Activated CD8-positive, alpha-beta memory T cell treated with anti-CD3 and anti-CD28 coated beads for 36 hours (primary cell): Measurements from ENCODE around the gene PLBD2. TPM values are rescaled to one million over a fixed set of nuclear protein-coding genes. Genes with fewer than 3 reads are reported as not detected.

ENCODE experiments used
- CTCF ChIA-PET: fragments of 350-600 bp; sonication (Branson Sonifier 250); formaldehyde crosslinking; loops from one replicate; lab custom pipeline; 2021; ENCODE audit warnings: antibody characterized with exemption; lab: Charles Lee
- POLR2A ChIA-PET: fragments of 350-600 bp; sonication (Branson Sonifier 250); formaldehyde crosslinking; loops from one replicate; lab custom pipeline; 2021; ENCODE audit warnings: antibody characterized with exemption; lab: Charles Lee
- total RNA-seq, 2 experiments: library from RNA; stranded (reverse); gene quantifications; one replicate each; pipeline ENCODE4 v1.2.3, GENCODE V29; 2021

The PLBD2 gene
- total RNA-seq, 2 experiments from 2014 or later, result 21.2 to 21.7 TPM

DNA sequence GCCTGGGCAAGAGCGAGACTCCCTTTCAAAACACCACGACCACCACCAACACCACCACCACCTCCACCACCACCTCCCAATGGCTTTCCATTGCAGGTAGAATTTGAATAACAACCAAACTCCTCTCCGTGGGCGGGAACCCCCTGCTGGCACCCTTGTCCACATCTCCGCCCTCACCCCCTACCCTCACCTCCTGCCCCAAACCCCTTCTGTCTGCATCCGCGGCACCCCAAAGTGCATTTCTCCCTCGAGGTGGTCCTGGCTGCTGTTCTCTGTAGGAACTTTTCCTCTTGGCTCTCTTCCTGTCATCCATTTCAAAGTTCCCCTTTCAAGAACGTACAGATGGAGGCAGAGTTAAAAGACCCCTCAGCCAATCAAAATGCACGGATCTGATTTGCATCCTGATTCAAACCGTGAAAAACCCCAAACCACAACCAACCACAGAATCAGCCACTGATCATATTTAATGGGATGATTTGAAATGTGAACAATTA, 67.6 kb downstream of the PLBD2 start:
- ChIA-PET POLR2A (no interaction called here), CTCF (interaction anchor here (0.7 to 1.5 kb wide), 7 partner anchors 10 to 240 kb away, joined by 3 to 5 read pairs (median 3); no protein-coding TSS in a partner anchor)

DNA sequence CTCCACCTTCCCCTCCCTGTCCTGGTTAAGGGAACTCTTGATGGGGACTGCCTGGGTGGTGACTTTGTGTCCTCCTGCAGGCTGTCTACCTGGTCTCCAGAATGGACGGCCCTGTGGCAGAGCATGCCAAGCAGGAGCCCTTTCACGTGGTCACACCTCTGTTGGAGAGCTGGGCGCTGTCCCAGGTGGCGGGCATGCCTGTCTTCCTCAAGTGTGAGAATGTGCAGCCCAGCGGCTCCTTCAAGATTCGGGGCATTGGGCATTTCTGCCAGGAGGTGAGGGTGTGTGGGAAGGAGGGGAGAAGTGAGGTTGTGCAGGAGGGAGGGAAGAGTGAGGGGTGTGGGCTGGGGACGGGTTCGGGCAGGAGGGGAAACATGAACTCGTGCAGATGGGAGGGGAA, 69.5 kb downstream of the PLBD2 start:
- CTCF ChIA-PET, result no interaction called here

DNA sequence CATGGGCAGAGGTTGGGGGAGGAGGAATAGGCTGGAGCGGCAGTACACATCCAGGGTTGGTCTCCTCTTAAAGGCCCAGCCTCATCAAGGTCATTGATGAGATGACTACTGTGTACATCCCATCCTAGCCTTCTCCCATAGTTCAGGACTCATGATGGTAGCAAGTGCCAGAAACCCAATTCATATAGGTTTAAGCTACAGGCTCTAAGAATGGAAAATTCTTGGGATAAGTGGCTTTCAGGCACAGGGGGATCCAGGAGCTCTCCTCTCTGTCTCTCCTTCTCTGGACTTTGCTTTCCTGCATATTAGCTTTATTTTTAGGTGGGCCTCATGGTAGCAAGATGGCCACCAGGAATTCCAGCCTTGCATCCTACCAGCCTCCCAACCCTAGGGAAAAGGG, 70.1 kb downstream of the PLBD2 start:
- POLR2A ChIA-PET, result no interaction called here
- CTCF ChIA-PET, result no interaction called here

More for the DNA sequence above, 69.5 kb downstream of the PLBD2 start:
- POLR2A ChIA-PET, result no interaction called here

DNA sequence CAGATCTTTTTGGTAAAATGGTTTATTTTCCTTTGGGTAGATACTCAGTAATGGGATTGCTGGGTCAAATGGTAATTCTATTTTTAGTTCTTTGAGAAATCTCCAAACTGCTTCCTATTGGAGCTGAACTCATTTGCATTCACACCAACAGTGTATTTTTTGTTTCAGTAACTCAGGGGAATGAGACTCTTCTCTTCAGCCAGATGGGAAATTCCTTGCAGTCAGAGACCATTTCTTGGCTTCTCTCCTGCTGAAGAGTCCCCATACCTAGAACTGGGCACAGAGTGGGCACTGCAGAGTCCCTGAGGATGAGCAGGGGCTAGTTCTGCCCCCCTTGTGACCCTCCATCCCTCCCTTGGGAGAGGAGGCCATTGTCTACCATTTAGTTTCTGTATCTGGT, 74.6 kb downstream of the PLBD2 start:
- ChIA-PET CTCF (no interaction called here), POLR2A (no interaction called here)

DNA sequence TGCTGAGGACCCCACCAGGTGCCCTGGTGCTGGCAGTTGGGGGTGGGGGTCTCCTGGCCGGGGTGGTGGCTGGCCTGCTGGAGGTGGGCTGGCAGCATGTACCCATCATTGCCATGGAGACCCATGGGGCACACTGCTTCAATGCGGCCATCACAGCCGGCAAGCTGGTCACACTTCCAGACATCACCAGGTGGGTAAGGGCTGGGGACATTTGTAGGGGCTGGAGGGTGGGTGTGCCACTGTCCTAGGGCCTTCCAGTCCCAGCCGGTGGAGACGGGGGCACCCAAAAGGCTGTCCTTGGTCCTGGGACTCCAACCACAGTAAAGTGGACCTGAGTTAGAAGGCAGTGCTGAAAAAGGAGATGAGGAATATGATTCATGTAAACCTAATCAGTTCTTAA, 77.0 kb downstream of the PLBD2 start:
- CTCF ChIA-PET, result no interaction called here
- POLR2A ChIA-PET, result no interaction called here

DNA sequence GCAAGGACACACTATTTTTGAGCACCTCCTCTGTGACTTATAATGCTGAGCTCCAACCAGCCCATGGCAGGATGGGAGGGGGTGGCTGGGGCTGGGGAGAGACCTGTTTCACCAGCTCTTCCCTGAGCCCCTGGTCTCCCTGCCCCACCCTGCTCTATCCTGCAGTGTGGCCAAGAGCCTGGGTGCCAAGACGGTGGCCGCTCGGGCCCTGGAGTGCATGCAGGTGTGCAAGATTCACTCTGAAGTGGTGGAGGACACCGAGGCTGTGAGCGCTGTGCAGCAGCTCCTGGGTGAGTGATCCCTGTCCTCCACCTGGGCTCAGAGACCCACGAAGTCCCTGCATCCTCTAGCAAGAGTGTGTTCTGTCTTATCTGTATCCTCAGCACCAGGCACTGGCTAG, 78.2 kb downstream of the PLBD2 start:
- CTCF ChIA-PET, result no interaction called here
- POLR2A ChIA-PET, result no interaction called here

DNA sequence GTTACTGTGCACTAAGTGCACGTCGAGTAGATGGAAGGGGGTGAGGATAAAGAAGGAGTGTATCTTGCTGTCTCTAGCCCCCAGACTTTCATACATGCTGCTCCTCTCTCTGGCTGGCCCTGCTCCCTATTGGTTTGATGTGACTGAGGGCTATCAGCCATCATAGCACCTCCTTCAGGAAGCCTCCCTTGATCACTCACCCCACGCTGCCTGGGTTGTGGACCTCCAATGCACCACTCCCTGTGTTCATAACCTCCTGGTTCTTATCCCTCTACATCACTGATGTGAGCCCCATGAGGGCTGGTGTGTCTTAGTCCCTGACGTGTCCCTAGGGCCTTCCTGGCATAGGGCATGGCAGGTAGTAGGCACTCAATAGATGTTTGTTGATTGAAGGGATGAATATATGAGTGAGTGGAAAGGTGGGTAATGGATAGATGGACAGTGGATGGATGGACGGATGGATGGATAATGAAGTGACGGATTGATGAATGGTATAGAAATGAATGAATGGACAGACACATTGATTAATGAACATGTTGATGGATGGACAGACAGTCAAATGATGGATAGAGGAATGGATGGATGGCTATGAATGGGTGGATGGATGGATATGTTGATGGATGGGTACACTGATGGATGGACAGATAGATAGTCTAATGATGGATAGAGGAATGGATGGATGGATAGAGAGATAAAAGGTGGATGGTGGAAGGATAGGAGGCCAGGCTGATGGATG, 78.8 kb downstream of the PLBD2 start:
- POLR2A ChIA-PET, result no interaction called here
- CTCF ChIA-PET, result no interaction called here

DNA sequence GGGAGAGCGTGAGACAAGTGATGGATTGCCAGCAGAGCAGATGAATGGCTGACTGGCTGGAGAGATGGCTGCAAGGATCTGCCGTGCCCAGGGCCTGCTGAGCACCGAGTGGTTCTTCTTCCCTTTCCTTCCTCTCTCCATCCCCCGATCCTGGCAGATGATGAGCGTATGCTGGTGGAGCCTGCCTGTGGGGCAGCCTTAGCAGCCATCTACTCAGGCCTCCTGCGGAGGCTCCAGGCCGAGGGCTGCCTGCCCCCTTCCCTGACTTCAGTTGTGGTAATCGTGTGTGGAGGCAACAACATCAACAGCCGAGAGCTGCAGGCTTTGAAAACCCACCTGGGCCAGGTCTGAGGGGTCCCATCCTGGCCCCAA, 79.3 kb downstream of the PLBD2 start:
- CTCF ChIA-PET, result no interaction called here
- POLR2A ChIA-PET, result no interaction called here

DNA sequence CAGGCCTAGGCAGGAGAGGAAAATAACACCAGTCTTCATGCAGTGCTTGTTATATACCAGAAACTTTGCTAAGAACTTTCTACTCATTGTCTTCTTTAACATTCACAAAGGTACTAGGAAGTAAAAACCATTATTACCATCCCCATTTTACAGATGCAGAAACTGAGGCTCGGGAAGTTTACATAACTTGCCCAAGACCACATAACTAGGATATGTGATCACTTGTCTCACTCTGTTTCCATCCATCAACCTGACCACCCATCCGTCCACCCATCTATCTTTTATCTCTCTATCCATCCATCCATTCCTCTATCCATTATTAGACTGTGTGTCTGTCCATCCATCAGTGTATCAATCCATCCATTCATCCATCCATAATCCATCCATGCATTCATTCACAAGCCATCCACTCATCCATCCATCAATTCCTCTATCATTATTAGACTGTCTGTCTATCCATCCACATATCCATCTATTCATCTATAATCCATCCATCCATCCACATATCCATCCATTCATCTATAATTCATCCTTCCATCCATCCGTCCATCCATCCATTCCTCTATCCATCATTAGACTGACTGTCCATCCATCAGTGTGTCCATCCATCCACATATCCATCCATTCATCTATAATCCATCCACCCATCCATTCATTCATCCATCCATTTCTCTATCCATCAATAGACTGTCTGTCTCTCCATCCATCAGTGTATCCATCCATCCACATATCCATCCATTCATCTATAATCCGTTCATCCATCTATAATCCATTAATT, 80.3 kb downstream of the PLBD2 start:
- POLR2A ChIA-PET, result no interaction called here
- CTCF ChIA-PET, result no interaction called here

DNA sequence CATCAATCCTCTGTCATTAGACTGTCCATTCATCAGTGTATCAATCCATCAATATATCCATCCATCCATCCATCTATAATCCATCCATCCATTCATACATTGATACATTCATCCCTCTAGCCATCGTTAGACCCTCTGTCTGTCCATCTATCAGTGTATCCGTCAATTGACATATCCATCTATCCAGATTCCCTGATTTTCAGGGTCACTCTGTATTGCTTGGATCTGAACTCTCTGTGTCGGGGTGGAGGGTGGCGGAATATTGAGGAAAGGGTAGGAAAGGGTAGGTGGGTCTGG, 80.9 kb downstream of the PLBD2 start:
- CTCF ChIA-PET, result no interaction called here
- POLR2A ChIA-PET, result no interaction called here

DNA sequence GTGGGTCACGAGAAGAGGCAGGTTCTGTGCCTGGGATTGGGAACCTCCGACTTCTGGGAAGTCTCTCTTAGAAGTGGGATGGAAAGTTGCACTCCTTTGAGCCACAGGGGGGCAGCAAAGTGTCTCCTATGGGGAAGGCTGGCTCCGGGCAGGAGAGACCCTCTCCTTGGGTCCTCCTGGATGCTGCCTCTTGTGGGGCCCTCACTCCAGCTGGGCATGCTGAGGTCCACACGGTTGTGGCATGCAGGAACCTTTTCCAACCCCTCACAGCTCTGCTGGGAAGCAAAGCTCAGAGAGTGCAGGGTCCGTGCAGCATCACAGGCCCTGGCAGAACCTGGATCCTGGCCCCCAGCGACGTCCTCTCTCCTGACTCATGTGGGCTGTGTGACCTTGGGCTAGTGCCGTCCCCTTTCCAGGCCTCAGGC, 81.2 kb downstream of the PLBD2 start:
- ChIA-PET CTCF (no interaction called here), POLR2A (no interaction called here)

DNA sequence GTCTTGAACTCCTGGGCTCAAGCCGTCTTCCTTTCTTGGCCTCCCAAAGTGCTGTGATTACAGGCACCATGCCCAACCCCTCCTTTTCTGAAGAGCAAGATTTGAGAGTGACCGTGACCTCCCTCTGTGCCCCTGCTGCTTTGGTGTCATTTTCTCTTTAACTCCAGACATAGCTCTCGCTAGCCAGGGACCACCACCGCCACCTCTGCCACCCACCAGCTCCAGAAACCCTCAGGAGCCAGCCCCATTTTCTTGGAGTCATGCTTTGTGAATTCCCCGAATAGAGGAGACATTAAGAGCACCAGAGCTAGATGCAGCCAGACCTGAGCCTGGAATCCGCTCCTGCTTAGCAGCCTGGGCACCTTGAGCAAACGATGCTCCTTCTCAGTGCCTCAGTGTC, 81.9 kb downstream of the PLBD2 start:
- POLR2A ChIA-PET, result no interaction called here

More for the DNA sequence above, 81.9 kb downstream of the PLBD2 start:
- CTCF ChIA-PET, result interaction anchor here (0.6 kb wide), 1 partner anchor 32 kb away, joined by 3 read pairs; no protein-coding TSS in a partner anchor

Other genes with a start within 250 kb of the PLBD2 start
- under 1 TPM; 0.19 TPM for gene RASAL1, start 222.8 kb upstream of the PLBD2 start, total RNA-seq
- gene CFAP73, start 208.9 kb upstream of the PLBD2 start, total RNA-seq, result under 1 TPM; 0.17 to 0.38 TPM
- gene DDX54, start 173.1 kb upstream of the PLBD2 start, total RNA-seq, result 100 to 1,000 TPM; 120 to 128 TPM
- 10 to 100 TPM; 26.1 to 28.2 TPM for gene RITA1, start 172.9 kb upstream of the PLBD2 start, total RNA-seq
- 10 to 100 TPM; 22.6 to 25.0 TPM for gene TPCN1, start 137.1 kb upstream of the PLBD2 start, total RNA-seq
- gene SLC8B1, start 23.5 kb upstream of the PLBD2 start, total RNA-seq, result 10 to 100 TPM; 13.3 to 15.0 TPM
- gene SDS, start 45.3 kb downstream of the PLBD2 start, total RNA-seq, result not detected
- not detected for gene SDSL, start 63.8 kb downstream of the PLBD2 start, total RNA-seq
- not detected for gene LHX5, start 113.3 kb downstream of the PLBD2 start, total RNA-seq